RPMI7951 (cell line): ENCODE measurements around the gene VEPH1. TPM values are rescaled to one million over a fixed set of nuclear protein-coding genes. Genes with fewer than 3 reads are reported as not detected.
"Not testable (repeated sequence)": the region's sequence is repeated elsewhere in the genome, so short reads cannot be mapped to it uniquely, and the experiment has no call there.

Experiments
- DNase-seq: peaks from one replicate; pipeline ENCODE4 v3.0.0-alpha.2; 2012; ENCODE audit warnings: low read depth
- total RNA-seq: library from RNA; depleted of rRNA; stranded (reverse); fragments of >200 nt; shearing (Covaris generic); gene quantifications from 2 replicates; pipeline ENCODE4 v1.2.3, GENCODE V29; 2014

Gene VEPH1
- total RNA-seq, 1 experiment from 2014 or later: 85.5 TPM

- not testable (repeated sequence) for DNase-seq
These were observed 152.6 kb downstream of the VEPH1 start for GRCh38 chr3:157350651-157351050.

GRCh38 chr3:157348304-157349075, 154.7 kb downstream of the VEPH1 start:
- DNase-seq: not testable (repeated sequence)

GRCh38 chr3:157347577-157348303, 155.5 kb downstream of the VEPH1 start:
- DNase-seq: no peak

- no peak for DNase-seq
These were observed 166.8 kb downstream of the VEPH1 start for GRCh38 chr3:157336252-157337009.

GRCh38 chr3:157335233-157336076, 167.8 kb downstream of the VEPH1 start:
- DNase-seq: peak; percentile 89

GRCh38 chr3:157333551-157333991, 169.6 kb downstream of the VEPH1 start:
- peak; percentile 90 for DNase-seq

GRCh38 chr3:157330206-157330605, 173.0 kb downstream of the VEPH1 start:
- DNase-seq: no peak

- peak; percentile 31 for DNase-seq
These were observed 173.7 kb downstream of the VEPH1 start for GRCh38 chr3:157329551-157329950.

GRCh38 chr3:157327837-157328236, 175.4 kb downstream of the VEPH1 start:
- no peak for DNase-seq

GRCh38 chr3:157327018-157327417, 176.2 kb downstream of the VEPH1 start:
- DNase-seq: no peak

GRCh38 chr3:157324869-157325268, 178.3 kb downstream of the VEPH1 start:
- DNase-seq: not testable (repeated sequence)

- DNase-seq: no peak
These were observed 179.9 kb downstream of the VEPH1 start for GRCh38 chr3:157323360-157323759.

- DNase-seq: no peak
These were observed 183.5 kb downstream of the VEPH1 start for GRCh38 chr3:157319672-157320071.

GRCh38 chr3:157318639-157319288, 184.5 kb downstream of the VEPH1 start:
- DNase-seq: no peak

GRCh38 chr3:157317895-157318294, 185.3 kb downstream of the VEPH1 start:
- no peak for DNase-seq

- DNase-seq: no peak
These were observed 190.0 kb downstream of the VEPH1 start for GRCh38 chr3:157313186-157313585.

- DNase-seq: no peak
These were observed 190.9 kb downstream of the VEPH1 start for GRCh38 chr3:157312376-157312745.

GRCh38 chr3:157311633-157312375, 191.4 kb downstream of the VEPH1 start:
- DNase-seq: peak; percentile 37

- peak; percentile 25 for DNase-seq
These were observed 192.7 kb downstream of the VEPH1 start for GRCh38 chr3:157310329-157311052.
